OCI-LY3 (cell line): ENCODE measurements around the gene MAP3K4.
"Not testable (repeated sequence)": the region's sequence is repeated elsewhere in the genome, so short reads cannot be mapped to it uniquely, and the experiment has no call there.

Experiments used
- H2AFZ ChIP-seq: fragments of 200-600, 300-600 bp; shearing (Covaris generic); 2 replicates; pipeline ENCODE4 v1.6.0; 2014; ENCODE audit warnings: antibody characterized with exemption, low read depth, low read length
- H3K27ac ChIP-seq: fragments of 200-600, 300-600 bp; sonication (generic); 2 replicates; pipeline ENCODE4 v1.5.1; 2014; ENCODE audit warnings: mild to moderate bottlenecking, low read length, moderate library complexity, mixed read lengths
- H3K27me3 ChIP-seq: fragments of 200-600, 300-600 bp; sonication (generic); 2 replicates; pipeline ENCODE4 v1.6.1; 2014; ENCODE audit warnings: low read depth, low read length, mixed read lengths
- H3K36me3 ChIP-seq: fragments of 200-600, 300-600 bp; sonication (generic); replicated peaks from 2 replicates; pipeline ENCODE3; 2014; ENCODE audit warnings: low read depth, low read length, mixed read lengths
- H3K4me1 ChIP-seq: fragments of 300-600, 200-600 bp; sonication (generic); 2 replicates; pipeline ENCODE4 v1.6.1; 2014; ENCODE audit warnings: low read length, mixed read lengths
- H3K4me2 ChIP-seq: fragments of 200-600, 300-600 bp; sonication (generic); 2 replicates; pipeline ENCODE4 v1.6.1; 2014; ENCODE audit warnings: low read length, mixed read lengths
- H3K4me3 ChIP-seq: fragments of 300-600, 200-600 bp; sonication (generic); 2 replicates; pipeline ENCODE4 v1.5.1; 2014; ENCODE audit warnings: antibody characterized with exemption, mild to moderate bottlenecking, low read length, moderate library complexity
- H3K79me2 ChIP-seq: fragments of 300-600, 200-600 bp; shearing (Covaris generic); 2 replicates; pipeline ENCODE4 v1.6.1; 2014; ENCODE audit warnings: mild to moderate bottlenecking, low read length, mixed read lengths
- H3K9ac ChIP-seq: fragments of 300-600, 200-600 bp; shearing (Covaris generic); 2 replicates; pipeline ENCODE4 v1.6.0; 2014; ENCODE audit warnings: mild to moderate bottlenecking, low read length, moderate library complexity
- H3K9me3 ChIP-seq: fragments of 200-600, 300-600 bp; shearing (Covaris generic); 2 replicates; pipeline ENCODE4 v1.6.1; 2014; ENCODE audit warnings: low read length, mixed read lengths; ENCODE audit not compliant: insufficient read depth
- H4K20me1 ChIP-seq: fragments of 200-600, 300-600 bp; sonication (generic); 2 replicates; pipeline ENCODE4 v1.6.1; 2016; ENCODE audit warnings: low read length, mixed read lengths; ENCODE audit not compliant: insufficient read depth
- CTCF ChIP-seq: fragments of 200-600, 300-600 bp; sonication (generic); IDR thresholded peaks from 2 replicates; pipeline ENCODE4 v1.5.1; 2014; ENCODE audit warnings: antibody characterized with exemption, low read length, low read depth
- EZH2phosphoT487 ChIP-seq: fragments of 200-600 bp; shearing (Covaris generic); IDR thresholded peaks from 2 replicates; pipeline ENCODE4 v1.6.1; 2018; ENCODE audit warnings: antibody characterized with exemption, mixed run types, low read depth

The MAP3K4 gene

GRCh38 chr6:160967351-160967750, 24.2 kb upstream of the MAP3K4 start:
- no peak overlapping the region for H3K9ac ChIP-seq
- no peak overlapping the region for H2AFZ ChIP-seq
- no peaks in the 10 kb centered on the region for H3K27me3 ChIP-seq
- no peaks in the 10 kb centered on the region for H3K79me2 ChIP-seq
- no peak overlapping the region for H3K4me3 ChIP-seq
- no peak for TF ChIP-seq CTCF
- TF ChIP-seq EZH2phosphoT487: no peak
- H3K4me2 ChIP-seq: no peak overlapping the region
- no peaks in the 10 kb centered on the region for H3K36me3 ChIP-seq
- no peaks in the 10 kb centered on the region for H4K20me1 ChIP-seq
- no peak overlapping the region for H3K27ac ChIP-seq
- no peaks in the 10 kb centered on the region for H3K9me3 ChIP-seq
- H3K4me1 ChIP-seq: peaks cover 15% of the 10 kb centered on the region

GRCh38 chr6:160967833-160968232, 23.7 kb upstream of the MAP3K4 start:
- Histone ChIP-seq H4K20me1 (no peaks in the 10 kb centered on the region), H3K9ac (no peak overlapping the region), H3K27me3 (no peaks in the 10 kb centered on the region), H3K27ac (no peak overlapping the region), H3K79me2 (no peaks in the 10 kb centered on the region), H3K4me3 (no peak overlapping the region), H3K9me3 (no peaks in the 10 kb centered on the region), H3K4me1 (peaks cover 15% of the 10 kb centered on the region), H3K36me3 (no peaks in the 10 kb centered on the region), H3K4me2 (no peak overlapping the region), H2AFZ (no peak overlapping the region)
- no peak for TF ChIP-seq EZH2phosphoT487
- no peak for TF ChIP-seq CTCF

- Histone ChIP-seq H3K79me2 (no peaks in the 10 kb centered on the region), H3K4me1 (peaks cover 24% of the 10 kb centered on the region), H3K9ac (no peak overlapping the region), H2AFZ (no peak overlapping the region), H3K4me2 (no peak overlapping the region), H3K36me3 (no peaks in the 10 kb centered on the region), H4K20me1 (no peaks in the 10 kb centered on the region), H3K4me3 (no peak overlapping the region), H3K27ac (no peak overlapping the region), H3K27me3 (no peaks in the 10 kb centered on the region), H3K9me3 (no peaks in the 10 kb centered on the region)
- TF ChIP-seq EZH2phosphoT487: no peak
- no peak for TF ChIP-seq CTCF
Measured at GRCh38 chr6:160971171-160971570, 20.4 kb upstream of the MAP3K4 start.

GRCh38 chr6:160972111-160972510, 19.5 kb upstream of the MAP3K4 start:
- H3K9me3 ChIP-seq: no peaks in the 10 kb centered on the region
- H3K9ac ChIP-seq: no peak overlapping the region
- H2AFZ ChIP-seq: no peak overlapping the region
- no peaks in the 10 kb centered on the region for H3K79me2 ChIP-seq
- peaks cover 24% of the 10 kb centered on the region for H3K4me1 ChIP-seq
- H3K4me2 ChIP-seq: peak overlapping the region; percentile 38
- H3K4me3 ChIP-seq: no peak overlapping the region
- TF ChIP-seq CTCF (no peak), EZH2phosphoT487 (no peak)
- H3K27me3 ChIP-seq: no peaks in the 10 kb centered on the region
- no peak overlapping the region for H3K27ac ChIP-seq
- H4K20me1 ChIP-seq: no peaks in the 10 kb centered on the region
- no peaks in the 10 kb centered on the region for H3K36me3 ChIP-seq

- not testable (repeated sequence) for H3K9me3 ChIP-seq, H3K36me3 ChIP-seq, H3K9ac ChIP-seq, H4K20me1 ChIP-seq, H2AFZ ChIP-seq, H3K27ac ChIP-seq, H3K27me3 ChIP-seq, H3K4me3 ChIP-seq, H3K79me2 ChIP-seq
- Histone ChIP-seq H3K4me1 (peaks cover 24% of the 10 kb centered on the region), H3K4me2 (peak overlapping the region; percentile 38)
Measured at GRCh38 chr6:160972594-160972993, 19.0 kb upstream of the MAP3K4 start.
